IMR-90 (cell line): ENCODE results near the gene ZNF653. TPM values are rescaled to one million over a fixed set of nuclear protein-coding genes. Genes with fewer than 3 reads are reported as not detected.
"Not testable (repeated sequence)": the region's sequence is repeated elsewhere in the genome, so short reads cannot be mapped to it uniquely, and the experiment has no call there.

Source experiments
- ATAC-seq: fragments of 200-7000 bp; cut with Tn5 transposase; 2 replicates; pipeline ENCODE4 v1.9.1; 2020; ENCODE audit warnings: low read depth, mild to moderate bottlenecking, moderate library complexity
- BruUV-seq: library from RNA; stranded (reverse); fragments of 400-500 nt; replicated peaks from 2 replicates; lab custom pipeline; 2021; lab: Mats Ljungman, UMichigan
- CTCF ChIA-PET: fragments of 300-600 bp; formaldehyde crosslinking; extraction: SDS; loops from one replicate; lab custom pipeline; 2021; ENCODE audit warnings: antibody characterized with exemption; lab: Yijun Ruan, JAX
- POLR2A ChIA-PET: fragments of 300-600 bp; sonication (Branson Sonifier 250); formaldehyde crosslinking; loops from one replicate; lab custom pipeline; 2022; ENCODE audit warnings: antibody characterized with exemption; ENCODE audit not compliant: unreplicated experiment; lab: Charles Lee
- DNase-seq: peaks from one replicate; pipeline ENCODE4 v3.0.0; 2013
- H2AFZ ChIP-seq: replicated peaks from 2 replicates; pipeline ENCODE3; 2013; ENCODE audit warnings: low read length, mild to moderate bottlenecking; ENCODE audit not compliant: poor library complexity
- H2AK5ac ChIP-seq: 2 replicates; pipeline ENCODE4 v1.6.1; 2013; ENCODE audit warnings: low read depth, low read length, inconsistent platforms
- H2AK9ac ChIP-seq: replicated peaks from 2 replicates; pipeline ENCODE3; 2013; ENCODE audit warnings: mild to moderate bottlenecking, low read depth, low read length, moderate library complexity; ENCODE audit not compliant: poor library complexity
- H2BK120ac ChIP-seq: 2 replicates; pipeline ENCODE4 v1.6.1; 2013; ENCODE audit warnings: low read depth, low read length, inconsistent platforms
- H2BK15ac ChIP-seq: 3 replicates; pipeline ENCODE4 v1.6.1; 2013; ENCODE audit warnings: low read depth, low read length, inconsistent platforms
- H2BK20ac ChIP-seq: 2 replicates; pipeline ENCODE4 v1.6.1; 2013; ENCODE audit warnings: low read depth, mild to moderate bottlenecking, inconsistent platforms, low read length, moderate library complexity
- H2BK5ac ChIP-seq: 2 replicates; pipeline ENCODE4 v1.6.1; 2013; ENCODE audit warnings: mild to moderate bottlenecking, low read depth, low read length, inconsistent platforms; ENCODE audit not compliant: poor library complexity, severe bottlenecking
- H3K14ac ChIP-seq: replicated peaks from 2 replicates; pipeline ENCODE4 v1.6.1; 2013; ENCODE audit warnings: low read depth, low read length, inconsistent platforms
- H3K18ac ChIP-seq: 2 replicates; pipeline ENCODE4 v1.6.1; 2013; ENCODE audit warnings: low read depth, low read length, control low read depth
- H3K23ac ChIP-seq: 2 replicates; pipeline ENCODE4 v1.6.1; 2013; ENCODE audit warnings: low read depth, low read length, inconsistent platforms
- H3K27ac ChIP-seq: 2 replicates; pipeline ENCODE4 v1.5.1; 2013; ENCODE audit warnings: mild to moderate bottlenecking, control low read depth, low read length; ENCODE audit not compliant: insufficient read depth
- H3K27me3 ChIP-seq: 2 replicates; pipeline ENCODE4 v1.6.1; 2013; ENCODE audit warnings: low read length; ENCODE audit not compliant: control insufficient read depth, insufficient read depth
- H3K36me3 ChIP-seq: 2 replicates; pipeline ENCODE4 v1.6.1; 2013; ENCODE audit warnings: low read length, mixed read lengths; ENCODE audit not compliant: control insufficient read depth, insufficient read depth
- H3K4ac ChIP-seq: 2 replicates; pipeline ENCODE4 v1.6.1; 2013; ENCODE audit warnings: low read depth, low read length, inconsistent platforms
- H3K4me1 ChIP-seq: 2 replicates; pipeline ENCODE4 v1.6.1; 2013; ENCODE audit warnings: low read length, mixed read lengths; ENCODE audit not compliant: control insufficient read depth, insufficient read depth
- H3K4me2 ChIP-seq: 2 replicates; pipeline ENCODE4 v1.6.1; 2013; ENCODE audit warnings: low read depth, mild to moderate bottlenecking, control low read depth, low read length, moderate library complexity
- H3K4me3 ChIP-seq: 2 replicates; pipeline ENCODE4 v1.5.1; 2013; ENCODE audit warnings: low read depth, mild to moderate bottlenecking, control low read depth, low read length, moderate library complexity; ENCODE audit not compliant: insufficient read depth
- H3K56ac ChIP-seq: 2 replicates; pipeline ENCODE4 v1.6.1; 2013; ENCODE audit warnings: low read length, inconsistent platforms; ENCODE audit not compliant: insufficient read depth; ENCODE audit errors: extremely low read depth
- H3K79me1 ChIP-seq, 2 experiments: 2 replicates each; pipeline ENCODE4 v1.6.1; 2013; ENCODE audit warnings: low read length in 2 of 2, inconsistent platforms in 1 of 2, low read depth in 1 of 2
- H3K9ac ChIP-seq: 2 replicates; pipeline ENCODE4 v1.6.1; 2013; ENCODE audit warnings: low read depth, low read length, control low read depth
- H3K9me1 ChIP-seq: 2 replicates; pipeline ENCODE4 v1.6.1; 2013; ENCODE audit warnings: low read length, inconsistent platforms; ENCODE audit not compliant: insufficient read depth
- H3K9me3 ChIP-seq: 2 replicates; pipeline ENCODE4 v1.6.1; 2013; ENCODE audit warnings: low read length; ENCODE audit not compliant: control insufficient read depth, insufficient read depth
- H4K20me1 ChIP-seq: 2 replicates; pipeline ENCODE4 v1.6.1; 2013; ENCODE audit warnings: low read length, inconsistent platforms; ENCODE audit not compliant: insufficient read depth
- H4K5ac ChIP-seq: 2 replicates; pipeline ENCODE4 v1.6.1; 2013; ENCODE audit warnings: mild to moderate bottlenecking, low read depth, low read length, control low read depth
- H4K8ac ChIP-seq, 2 experiments: 2 replicates each; pipeline ENCODE4 v1.6.1; 2013; ENCODE audit warnings: low read depth in 2 of 2, low read length in 2 of 2, control low read depth in 1 of 2, inconsistent platforms in 1 of 2
- H4K91ac ChIP-seq: 2 replicates; pipeline ENCODE4 v1.6.1; 2013; ENCODE audit warnings: low read depth, low read length, inconsistent platforms; ENCODE audit not compliant: insufficient read depth
- WGBS, 2 experiments: methylation state at CpG; one replicate each; pipeline versions ENCODE4 v1.1.5 to v1.1.7; 2013; ENCODE audit warnings: missing lambda C conversion rate in 2 of 2; ENCODE audit not compliant: insufficient read length in 1 of 2; ENCODE audit errors: extremely low coverage in 2 of 2; 5-methylcytosine and 5-hydroxymethylcytosine counted together
- dilution Hi-C: fragments of 300-500 bp; cut with HindIII; formaldehyde crosslinking; loops from one replicate; pipeline ENCODE4 v1.14.3; 2018; ENCODE audit warnings: low sequenced_read_pairs; ENCODE audit not compliant: unreplicated experiment
- in situ Hi-C: fragments of 300-500 bp; cut with MboI; formaldehyde crosslinking; loops from 3 replicates; pipeline ENCODE4 v1.14.3; 2019; ENCODE audit warnings: low sequenced_read_pairs, inconsistent platforms, mixed read lengths
- intact Hi-C: fragments of 100-400 bp; cut with micrococcal nuclease; formaldehyde crosslinking; loops from 2 replicates; pipeline ENCODE4 v1.10.0; 2022
- polyA plus RNA-seq, 3 experiments: library from polyadenylated mRNA; depleted of rRNA; stranded (reverse); fragments of >200 nt; gene quantifications; 2 replicates each; pipeline ENCODE4 v1.2.3, GENCODE V29; 2012; ENCODE audit warnings: low replicate concordance in 1 of 3
- total RNA-seq: library from RNA; depleted of rRNA; stranded (reverse); fragments of >200 nt; gene quantifications from 2 replicates; pipeline ENCODE4 v1.2.3, GENCODE V29; 2012

ZNF653 gene
- total and polyA plus RNA-seq, 2 of the 4 experiments (the other 2 are of a cell fraction) = 3.9 to 9.0 TPM

DNA sequence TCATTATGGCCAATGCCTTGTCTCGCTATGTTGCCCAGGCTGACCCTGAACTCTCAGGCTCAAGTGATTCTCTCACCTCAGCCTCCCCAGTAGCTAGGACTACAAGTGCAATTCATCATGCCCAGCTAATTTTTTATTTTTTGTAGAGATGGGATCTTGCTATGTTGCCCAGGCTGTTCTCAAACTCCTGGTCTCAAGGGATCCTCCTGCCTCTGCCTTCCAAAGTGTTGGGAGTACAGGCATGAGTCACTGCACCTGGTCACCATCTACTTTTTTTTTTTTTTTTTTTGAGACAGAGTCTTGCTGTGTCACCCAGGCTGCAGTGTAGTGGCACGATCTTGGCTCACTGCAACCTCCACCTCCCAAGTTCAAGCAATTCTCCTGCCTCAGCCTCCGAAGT is 30.3 kb downstream of the ZNF653 start:
- H3K14ac ChIP-seq, H2BK5ac ChIP-seq, H2BK120ac ChIP-seq, H2AK9ac ChIP-seq, intact Hi-C loops, CTCF ChIA-PET, H2BK20ac ChIP-seq, H2AK5ac ChIP-seq, POLR2A ChIA-PET, H3K27ac ChIP-seq, H4K91ac ChIP-seq, BruUV-seq, H4K20me1 ChIP-seq, H4K8ac ChIP-seq, H3K9me1 ChIP-seq, H2BK15ac ChIP-seq, H3K36me3 ChIP-seq, H3K4me1 ChIP-seq, H3K4me3 ChIP-seq, H2AFZ ChIP-seq, H3K4ac ChIP-seq, H4K5ac ChIP-seq, H3K9ac ChIP-seq, H3K9me3 ChIP-seq, ATAC-seq, H3K18ac ChIP-seq, dilution Hi-C loops, H3K23ac ChIP-seq, H3K79me1 ChIP-seq, DNase-seq, H3K56ac ChIP-seq, H3K4me2 ChIP-seq: not testable (repeated sequence)
- peaks cover 39% of the 10 kb centered on the region for H3K27me3 ChIP-seq
- WGBS, 2 experiments = no CpG with 5 or more reads among the region's 3 CpGs
- in situ Hi-C loops = loop anchor here (10.0 kb wide), 1 partner anchor 181 kb away; the partner anchor contains the start of gene TSPAN16
